Stomach smooth muscle (tissue), 2 donors: ENCODE results near the gene HDAC4.
A peak's percentile ranks its signal among the peaks of the same experiment; 100 is the strongest.

ENCODE experiments used
- H3K27ac ChIP-seq: one replicate; pipeline ENCODE4 v1.7.0; 2013; ENCODE audit warnings: mild to moderate bottlenecking, low read length, inconsistent platforms
- H3K27me3 ChIP-seq, 2 donors: one replicate each; pipeline ENCODE4 v1.7.0; 2013; ENCODE audit warnings: low read length in 2 of 2; ENCODE audit not compliant: insufficient read depth in 2 of 2, control insufficient read depth in 1 of 2
- H3K36me3 ChIP-seq, 2 donors: one replicate each; pipeline ENCODE4 v1.7.0; 2013; ENCODE audit warnings: low read length in 2 of 2; ENCODE audit not compliant: control insufficient read depth in 2 of 2, insufficient read depth in 2 of 2
- H3K4me1 ChIP-seq: one replicate; pipeline ENCODE4 v1.7.0; 2013; ENCODE audit warnings: low read length; ENCODE audit not compliant: control insufficient read depth, insufficient read depth
- H3K4me3 ChIP-seq, 2 donors: one replicate each; pipeline ENCODE4 v1.7.0; 2013; ENCODE audit warnings: low read length in 2 of 2
- H3K9ac ChIP-seq, 2 donors: one replicate each; pipeline ENCODE4 v1.7.0; 2013; ENCODE audit warnings: low read length in 2 of 2, mild to moderate bottlenecking in 1 of 2
- H3K9me3 ChIP-seq, 2 donors: one replicate each; pipeline ENCODE4 v1.7.0; 2013; ENCODE audit warnings: low read length in 2 of 2; ENCODE audit not compliant: control insufficient read depth in 2 of 2
- donor health status: healthy.
- donor health status: Pancreatic carcinoma.

HDAC4 gene

DNA sequence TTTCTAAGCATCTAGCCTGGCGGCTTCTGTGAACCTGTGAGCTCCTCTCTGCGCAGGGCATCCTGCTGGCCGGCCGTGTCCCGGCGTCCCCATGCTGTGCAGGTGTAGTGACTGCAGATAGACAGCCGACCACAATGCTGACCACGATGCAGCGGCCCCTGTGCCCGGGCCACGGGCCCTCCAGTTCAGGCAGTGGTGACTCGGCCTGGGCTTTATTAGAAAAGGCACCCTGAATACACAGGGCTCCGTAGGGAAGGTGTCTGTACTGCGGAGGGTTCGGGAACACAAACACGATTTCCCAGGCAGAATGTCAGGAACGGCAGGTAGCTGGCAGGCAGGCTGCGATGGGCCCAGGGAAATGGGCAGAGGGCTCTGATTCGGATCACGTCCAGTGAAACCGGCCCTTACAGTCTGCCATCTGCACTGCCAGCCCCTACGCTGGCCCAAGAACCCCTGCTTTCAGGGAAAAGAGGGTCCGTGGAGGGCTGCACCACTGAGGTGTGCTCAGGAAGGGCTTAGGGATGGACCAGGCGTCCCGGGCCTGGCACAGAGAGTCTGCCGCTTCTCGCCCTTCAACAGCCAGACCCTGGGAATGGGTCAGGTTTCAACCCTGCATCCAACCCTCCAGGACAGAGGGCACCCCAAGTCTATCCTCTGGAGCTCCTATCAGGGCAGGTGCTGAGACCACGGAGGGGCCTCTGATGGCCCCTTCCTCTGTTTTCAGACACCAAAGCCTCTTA lies 196.5 kb downstream of the HDAC4 start:
- Histone ChIP-seq H3K9ac (no peak overlapping the region), H3K27me3 (no peaks in the 10 kb centered on the region), H3K27ac (no peak overlapping the region), H3K9me3 (no peaks in the 10 kb centered on the region), H3K4me3 (no peak overlapping the region), H3K36me3 (no peaks in the 10 kb centered on the region), H3K4me1 (peaks cover 39% of the 10 kb centered on the region)

DNA sequence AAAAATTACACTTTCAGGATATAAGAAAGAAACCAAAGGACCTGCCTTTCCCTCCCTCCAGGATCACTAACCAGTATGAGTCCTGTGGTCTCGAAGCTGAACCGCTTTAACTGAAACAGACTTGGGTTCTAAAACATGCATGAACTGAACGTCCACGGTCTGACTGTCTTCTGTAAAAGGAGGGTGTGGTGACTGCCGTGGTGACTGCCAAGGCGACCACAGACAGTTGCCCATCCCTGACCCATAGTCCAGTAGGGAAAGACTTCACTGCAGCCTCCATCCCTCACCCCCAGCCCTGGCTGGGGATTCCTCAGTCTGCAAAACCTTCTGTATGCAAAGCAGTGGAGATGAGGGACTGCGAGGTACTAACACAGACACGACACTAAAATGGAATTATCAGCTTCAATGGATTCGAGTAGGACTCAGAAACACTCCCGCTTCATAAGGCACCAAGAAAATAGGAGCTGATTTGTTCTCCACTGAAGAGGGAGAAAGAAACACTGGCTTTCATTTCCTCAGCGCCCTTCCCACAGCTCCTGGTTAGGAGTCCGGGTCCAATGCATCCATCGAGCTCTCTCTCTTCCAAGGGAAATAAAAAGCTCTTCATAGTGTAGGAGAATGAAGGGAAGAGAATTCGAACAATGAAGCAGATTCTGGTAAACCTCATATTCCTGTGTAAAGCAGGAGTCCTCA lies 197.2 kb downstream of the HDAC4 start:
- Histone ChIP-seq H3K4me3 (no peak overlapping the region), H3K9me3 (no peaks in the 10 kb centered on the region), H3K36me3 (no peaks in the 10 kb centered on the region), H3K27me3 (no peaks in the 10 kb centered on the region), H3K4me1 (peaks cover 46% of the 10 kb centered on the region), H3K9ac (no peak overlapping the region), H3K27ac (no peak overlapping the region)

DNA sequence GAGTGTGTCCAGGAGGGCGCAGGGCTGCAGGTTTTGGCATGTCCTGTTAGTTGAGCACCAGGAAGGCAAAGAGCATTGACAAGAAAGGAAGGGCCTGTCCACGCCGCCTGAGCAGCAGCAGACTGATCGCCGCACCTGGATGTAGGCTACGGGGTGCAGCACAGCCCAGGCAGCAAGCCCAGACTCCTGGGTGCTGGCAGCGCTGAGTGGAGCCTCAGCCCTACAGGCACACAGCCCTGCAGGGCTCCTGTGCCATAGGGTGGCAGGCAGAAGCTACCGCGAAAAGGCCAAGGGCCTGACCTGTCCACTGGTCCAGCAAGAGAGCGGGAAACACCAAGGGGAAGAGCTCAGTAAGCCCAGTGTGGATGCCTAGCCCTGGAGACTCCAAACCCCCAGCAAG lies 198.0 kb downstream of the HDAC4 start:
- H3K36me3 ChIP-seq, result no peaks in the 10 kb centered on the region
- no peak overlapping the region for H3K4me3 ChIP-seq
- no peak overlapping the region for H3K27ac ChIP-seq
- peaks cover 53% of the 10 kb centered on the region for H3K4me1 ChIP-seq
- H3K9me3 ChIP-seq, result no peaks in the 10 kb centered on the region
- no peaks in the 10 kb centered on the region for H3K27me3 ChIP-seq
- no peak overlapping the region for H3K9ac ChIP-seq

DNA sequence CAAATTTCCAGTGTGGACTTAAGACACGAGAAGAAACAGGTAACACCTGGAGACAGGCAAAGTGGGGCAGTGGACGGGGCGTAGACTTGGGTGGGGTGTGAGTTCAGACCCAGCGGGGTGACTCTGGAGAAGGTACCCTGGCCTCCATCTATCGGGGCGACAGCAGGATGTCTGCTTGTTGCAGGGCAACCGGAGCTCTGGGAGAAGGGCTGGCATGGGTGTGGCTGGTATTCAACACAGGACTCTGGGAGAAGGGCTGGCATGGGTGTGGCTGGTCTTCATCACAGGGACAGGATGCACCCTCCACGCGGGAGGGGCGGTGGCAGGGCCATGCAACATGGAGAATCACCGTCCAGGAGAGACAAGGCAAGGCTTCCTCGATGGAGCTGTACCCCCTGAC lies 198.5 kb downstream of the HDAC4 start:
- H3K9me3 ChIP-seq, result no peaks in the 10 kb centered on the region
- no peak overlapping the region for H3K27ac ChIP-seq
- H3K4me1 ChIP-seq, result peaks cover 53% of the 10 kb centered on the region
- H3K36me3 ChIP-seq, result no peaks in the 10 kb centered on the region
- no peak overlapping the region for H3K4me3 ChIP-seq
- H3K9ac ChIP-seq, result no peak overlapping the region
- H3K27me3 ChIP-seq, result no peaks in the 10 kb centered on the region

DNA sequence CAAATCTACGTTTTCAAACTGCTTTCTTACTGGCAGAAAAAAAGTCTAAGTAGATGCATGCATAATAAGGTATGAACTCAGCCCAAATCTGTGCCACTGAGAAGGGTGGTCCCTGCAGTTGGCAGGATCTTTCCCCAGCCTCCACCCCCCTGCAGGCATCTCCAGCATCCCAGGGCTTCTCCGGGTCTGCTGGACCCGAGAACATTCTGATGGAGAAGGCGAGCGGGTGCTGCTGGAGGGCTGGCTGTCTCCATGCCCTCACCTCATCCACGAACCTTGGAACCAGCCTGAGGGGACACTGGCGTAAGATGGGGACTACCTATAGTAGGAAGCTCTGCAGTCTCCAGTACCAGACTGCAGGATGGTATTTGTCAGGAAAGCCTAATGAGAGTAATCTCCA lies 198.9 kb downstream of the HDAC4 start:
- H3K4me1 ChIP-seq, result peaks cover 53% of the 10 kb centered on the region
- H3K36me3 ChIP-seq, result peaks cover 0 to under 1% of the 10 kb centered on the region in 2 donors
- no peak overlapping the region for H3K4me3 ChIP-seq
- no peak overlapping the region for H3K27ac ChIP-seq
- no peak overlapping the region for H3K9ac ChIP-seq
- H3K9me3 ChIP-seq, result no peaks in the 10 kb centered on the region
- H3K27me3 ChIP-seq, result no peaks in the 10 kb centered on the region

DNA sequence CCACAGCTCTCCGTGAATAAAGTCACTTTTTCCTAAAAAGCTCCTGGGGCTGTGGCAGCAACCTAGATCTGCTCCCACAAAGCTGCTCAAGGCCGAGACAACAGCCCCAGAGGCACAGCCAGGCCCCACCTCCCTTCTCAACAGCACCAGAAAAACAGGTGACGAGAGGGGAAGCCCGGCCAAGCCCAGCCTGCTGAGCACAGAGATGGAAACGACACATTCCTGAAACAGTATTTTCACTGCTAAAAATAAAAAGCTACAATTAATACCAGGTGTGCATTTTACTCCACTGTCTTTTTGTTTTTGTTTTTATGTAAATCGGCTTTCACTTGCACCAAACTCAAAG lies 199.3 kb downstream of the HDAC4 start:
- Histone ChIP-seq H3K4me3 (no peak overlapping the region), H3K9ac (no peak overlapping the region), H3K36me3 (peaks cover 0 to 4% of the 10 kb centered on the region in 2 donors), H3K4me1 (peaks cover 53% of the 10 kb centered on the region), H3K27ac (peak overlapping the region; percentile 46), H3K9me3 (no peaks in the 10 kb centered on the region), H3K27me3 (no peaks in the 10 kb centered on the region)

DNA sequence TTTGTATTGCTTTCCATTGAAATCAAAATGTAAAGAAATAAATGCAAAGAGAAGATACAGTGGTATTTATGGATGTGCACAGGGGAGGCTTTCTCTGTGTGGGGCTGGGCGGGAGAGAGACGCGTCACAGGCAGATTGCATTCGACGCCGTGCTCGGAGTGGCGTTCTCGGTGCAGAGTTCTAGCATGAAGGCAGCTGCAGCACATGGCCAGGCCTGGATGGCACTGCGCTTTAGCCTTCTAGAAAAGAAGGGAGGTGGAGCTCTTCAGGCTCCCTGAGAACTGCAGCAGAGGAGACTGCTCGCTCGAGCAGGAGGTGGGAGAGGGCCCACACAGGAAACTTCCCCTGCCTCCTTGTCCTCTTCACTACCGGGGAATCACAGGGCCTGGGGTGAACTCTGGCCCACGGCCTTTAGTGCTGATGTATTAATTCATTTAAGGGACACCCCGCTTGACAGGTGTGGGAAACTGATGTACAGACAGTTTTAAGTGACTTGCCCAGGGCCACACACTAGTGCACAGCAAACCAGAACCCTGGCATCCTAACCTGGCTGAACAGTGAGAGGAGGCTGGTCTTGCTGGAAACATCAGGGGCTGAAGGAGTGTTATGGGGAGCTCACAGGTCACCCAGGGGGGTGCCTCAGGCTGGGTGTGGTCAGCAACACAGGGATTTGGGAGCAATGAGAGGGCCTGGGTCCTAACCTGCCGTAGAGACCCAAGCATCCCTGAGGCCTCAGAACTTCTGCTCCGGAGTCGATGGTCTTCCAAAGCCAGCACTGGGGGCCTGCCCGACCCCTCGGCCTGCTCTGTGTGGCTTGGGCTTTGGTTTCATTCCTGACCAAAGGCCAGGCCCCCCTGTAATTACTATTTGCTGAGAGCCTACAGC lies 199.9 kb downstream of the HDAC4 start:
- Histone ChIP-seq H3K36me3 (peaks cover 0 to 6% of the 10 kb centered on the region in 2 donors), H3K4me1 (peaks cover 53% of the 10 kb centered on the region), H3K27me3 (no peaks in the 10 kb centered on the region), H3K9ac (no peak overlapping the region), H3K4me3 (peak overlapping the region in 1 of 2 donors; percentile 54), H3K9me3 (no peaks in the 10 kb centered on the region), H3K27ac (peak overlapping the region; percentile 46)

DNA sequence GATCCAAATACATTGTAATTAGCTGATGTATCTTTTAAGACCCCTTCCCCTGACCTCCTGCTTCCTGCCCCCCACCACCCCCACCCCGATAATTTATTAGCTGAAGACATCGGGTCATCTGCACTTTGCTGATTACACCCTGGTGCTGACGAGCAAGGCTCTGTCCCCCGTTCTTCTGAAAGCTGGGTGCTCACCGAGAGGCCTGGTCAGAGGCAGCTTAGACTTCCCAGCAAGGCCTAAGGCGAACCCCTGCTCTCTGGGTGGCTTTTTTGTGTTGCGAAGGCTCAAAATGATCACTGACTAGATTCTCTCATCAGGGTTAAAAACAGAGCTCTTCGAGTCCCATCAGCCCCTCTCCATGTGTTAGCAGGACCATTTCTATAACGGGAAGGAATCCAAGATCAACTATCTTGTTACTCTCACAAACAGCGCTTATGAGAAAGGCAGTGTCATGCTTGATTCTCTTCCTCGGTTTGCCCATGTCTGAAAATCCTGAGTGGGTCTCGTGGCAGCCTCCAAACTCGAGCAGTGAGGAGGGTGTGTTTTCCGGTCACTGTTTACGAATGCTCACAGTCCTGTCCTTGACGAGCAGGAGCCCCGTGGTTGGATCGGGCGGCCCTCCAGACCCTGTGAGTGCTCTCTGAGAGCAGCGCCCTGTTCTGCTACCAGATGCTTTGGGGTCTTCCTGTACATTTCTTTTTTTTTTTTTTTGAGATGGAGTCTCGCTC lies 201.6 kb downstream of the HDAC4 start:
- peak overlapping the region; percentile 69 for H3K27ac ChIP-seq
- peaks cover 53% of the 10 kb centered on the region for H3K4me1 ChIP-seq
- H3K36me3 ChIP-seq, result peaks cover 0 to 6% of the 10 kb centered on the region in 2 donors
- no peaks in the 10 kb centered on the region for H3K27me3 ChIP-seq
- H3K4me3 ChIP-seq, result peak overlapping the region in 1 of 2 donors; percentile 57
- H3K9ac ChIP-seq, result peak overlapping the region; percentile 42 to 53
- no peaks in the 10 kb centered on the region for H3K9me3 ChIP-seq

DNA sequence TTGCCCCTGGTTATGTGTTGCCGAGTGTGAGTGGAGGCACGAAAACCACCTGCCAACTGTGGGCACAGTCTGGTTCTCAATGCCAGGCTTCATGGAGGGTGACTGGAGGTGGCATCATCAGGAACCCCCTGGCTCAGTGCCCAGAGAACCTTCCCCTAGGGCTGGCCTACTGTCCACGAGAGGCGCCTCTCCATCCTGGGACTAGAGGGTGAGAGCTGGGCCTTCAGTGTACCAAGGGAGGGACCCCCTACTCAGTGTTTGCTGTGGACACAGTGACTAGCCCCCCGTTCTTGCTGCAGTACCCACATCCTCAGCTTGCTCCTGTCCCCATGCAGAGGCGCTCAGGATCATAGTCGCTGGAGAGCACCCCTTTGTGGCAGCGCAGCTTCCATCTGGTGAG lies 202.6 kb downstream of the HDAC4 start:
- Histone ChIP-seq H3K27ac (peak overlapping the region; percentile 69), H3K36me3 (peaks cover 0 to 6% of the 10 kb centered on the region in 2 donors), H3K9ac (no peak overlapping the region), H3K9me3 (no peaks in the 10 kb centered on the region), H3K27me3 (no peaks in the 10 kb centered on the region), H3K4me1 (peaks cover 53% of the 10 kb centered on the region), H3K4me3 (no peak overlapping the region)

DNA sequence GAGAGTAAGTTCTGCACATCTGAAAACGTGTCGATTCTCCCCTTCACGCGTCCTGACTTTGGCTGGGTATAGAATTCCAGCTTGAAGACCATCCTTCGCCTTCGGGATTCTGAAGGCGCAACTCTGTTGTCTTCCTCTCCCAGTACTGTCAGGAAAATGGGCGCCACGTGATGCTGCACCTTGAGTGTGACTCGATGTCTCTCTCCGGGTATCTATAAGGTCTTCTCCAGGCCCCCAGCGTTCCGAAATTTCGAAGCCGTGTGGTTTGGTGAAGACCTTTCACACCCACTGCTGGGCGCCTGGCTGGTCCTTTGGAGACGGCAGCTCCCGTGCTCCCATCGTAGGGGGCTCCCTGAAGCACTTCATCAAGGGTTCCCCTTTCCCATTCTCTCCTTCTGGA lies 203.7 kb downstream of the HDAC4 start:
- no peak overlapping the region for H3K9ac ChIP-seq
- H3K4me3 ChIP-seq, result no peak overlapping the region
- H3K27me3 ChIP-seq, result no peaks in the 10 kb centered on the region
- H3K4me1 ChIP-seq, result peaks cover 48% of the 10 kb centered on the region
- no peak overlapping the region for H3K27ac ChIP-seq
- peaks cover 0 to 6% of the 10 kb centered on the region in 2 donors for H3K36me3 ChIP-seq
- no peaks in the 10 kb centered on the region for H3K9me3 ChIP-seq
